Pancreas (tissue), 10 donors: ENCODE data around the gene PRXL2B. TPM values are rescaled to one million over a fixed set of nuclear protein-coding genes. Genes with fewer than 3 reads are reported as not detected.

ENCODE experiments used
- ATAC-seq, 4 donors: fragments of 200-7000 bp; cut with Tn5 transposase; one replicate each; pipeline versions ENCODE4 v1.8.0 to v1.9.1; 2020; ENCODE audit warnings: mild to moderate bottlenecking in 4 of 4, moderate library complexity in 4 of 4
- DNase-seq, 6 donors: peaks; one replicate each; pipeline ENCODE4 v3.0.0-alpha.2; 2020
- FAIRE-seq: peaks from 2 replicates; lab custom pipeline; 2012; peaks lifted over from hg19 to GRCh38; lab: Jason Lieb, UNC
- H3K27ac ChIP-seq, 4 donors: fragments of 200-600 bp; sonication (generic); 1 replicate in 3 of 4; 2 replicates in 1 of 4; pipeline versions ENCODE4 v1.5.0 to v1.8.0; 2020
- H3K27me3 ChIP-seq, 4 donors: fragments of 200-600 bp; one replicate each; pipeline ENCODE4 v1.8.0; 2021
- H3K36me3 ChIP-seq, 3 donors: fragments of 200-600 bp; sonication (generic) in 1 of 3; one replicate each; pipeline versions ENCODE4 v1.5.0 to v1.8.0; 2020 to 2021
- H3K4me1 ChIP-seq, 3 donors: fragments of 200-600 bp; one replicate each; pipeline ENCODE4 v1.8.0; 2021
- H3K4me3 ChIP-seq, 4 donors: fragments of 200-600 bp; sonication (generic) in 2 of 4; one replicate each; pipeline versions ENCODE4 v1.5.0 to v1.8.0; 2020 to 2021
- H3K9me3 ChIP-seq, 4 donors: fragments of 200-600 bp; one replicate each; pipeline ENCODE4 v1.8.0; 2021
- WGBS, 2 donors: extraction: QIAGEN DNeasy Blood & Tissue Kit; methylation state at CpG; one replicate each; pipeline ENCODE4 v1.1.7; 2013; 5-methylcytosine and 5-hydroxymethylcytosine counted together
- intact Hi-C, 3 donors: fragments of 100-400 bp; cut with DNase I; formaldehyde crosslinking; loops; one replicate each; pipeline versions ENCODE4 v1.11.1 to v1.14.2; 2022
- polyA plus RNA-seq, 2 donors: library from polyadenylated mRNA; stranded (reverse); fragments of 200-250 nt; gene quantifications; one replicate each; pipeline ENCODE4 v1.2.3, GENCODE V29; 2013
- total RNA-seq, 6 donors: library from RNA; stranded (reverse); fragmentation: NEBNext Ultra II Directional in 4 of 6; extraction: Animal tissue kit (Norgen Biotek cat#: 25700) in 4 of 6; gene quantifications; one replicate each; pipeline versions ENCODE4 v1.2.1 to v1.2.4, GENCODE V29; 2021 to 2023
- TF ChIP-seq, protein P1 (sequence below), 4 donors: fragments of 200-600 bp; sonication (generic) in 3 of 4; IDR thresholded peaks; one replicate each; pipeline versions ENCODE4 v1.5.0 to v1.8.0; 2021; ENCODE audit warnings: antibody characterized with exemption in 4 of 4
- donor health status: healthy with polysubstance abuse.
- donor health status: DM: no; HTN: no; CAD: no; lungs with moderate emphysema.
- donor health status: DM: no; HTN: no; CAD: no.
- donor health status: control.
- donor health status: control.
- donor health status: Bipolar disorder and iron deficiency.
- donor health status: DM: yes; HTN: yes; CAD: no.
- donor health status: DM: no; HTN: no; CAD: no.
- donor health status: DM: no; HTN: no; CAD: no.
- donor health status: DM: yes; HTN: yes; CAD: no.

Gene PRXL2B
- total and polyA plus RNA-seq, 8 donors, result 3.3 to 16.4 (median 11.5) TPM

DNA sequence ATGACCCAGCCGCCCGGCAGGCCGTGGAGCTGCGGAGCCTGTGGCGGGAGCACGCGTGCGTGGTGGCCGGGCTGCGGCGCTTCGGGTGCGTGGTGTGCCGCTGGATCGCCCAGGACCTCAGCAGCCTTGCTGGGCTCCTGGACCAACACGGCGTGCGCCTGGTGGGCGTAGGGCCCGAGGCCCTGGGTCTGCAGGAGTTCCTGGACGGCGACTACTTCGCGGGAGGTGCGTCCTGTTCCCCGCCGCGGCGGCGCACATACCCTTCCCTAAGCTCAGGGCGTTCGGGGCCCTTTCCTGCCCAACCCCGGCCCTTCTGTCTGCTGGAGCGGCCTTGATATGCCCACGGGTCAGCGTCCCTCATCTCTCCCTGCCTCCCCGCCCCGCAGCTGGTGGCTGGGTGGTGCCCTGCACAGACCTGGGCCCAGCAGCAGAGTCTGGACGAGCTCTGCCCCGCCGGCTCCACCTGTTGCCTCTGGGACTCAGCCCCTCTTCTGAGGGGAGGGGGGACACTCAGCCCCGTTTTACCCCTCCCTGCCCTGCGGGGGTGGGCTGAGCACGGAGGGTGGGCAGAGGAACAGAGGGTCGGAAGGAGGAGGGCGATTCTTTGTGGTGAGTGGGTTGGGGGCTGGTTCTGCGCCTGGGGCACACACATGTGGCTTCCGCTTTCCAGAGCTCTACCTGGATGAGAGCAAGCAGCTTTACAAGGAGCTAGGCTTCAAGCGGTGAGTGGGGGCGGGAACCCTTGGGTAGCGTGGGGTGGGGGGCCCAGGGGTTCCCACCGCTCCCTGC is 688 bp downstream of the PRXL2B start:
- no peaks in the 10 kb centered on the region for H3K9me3 ChIP-seq
- TF ChIP-seq, protein P1, sequence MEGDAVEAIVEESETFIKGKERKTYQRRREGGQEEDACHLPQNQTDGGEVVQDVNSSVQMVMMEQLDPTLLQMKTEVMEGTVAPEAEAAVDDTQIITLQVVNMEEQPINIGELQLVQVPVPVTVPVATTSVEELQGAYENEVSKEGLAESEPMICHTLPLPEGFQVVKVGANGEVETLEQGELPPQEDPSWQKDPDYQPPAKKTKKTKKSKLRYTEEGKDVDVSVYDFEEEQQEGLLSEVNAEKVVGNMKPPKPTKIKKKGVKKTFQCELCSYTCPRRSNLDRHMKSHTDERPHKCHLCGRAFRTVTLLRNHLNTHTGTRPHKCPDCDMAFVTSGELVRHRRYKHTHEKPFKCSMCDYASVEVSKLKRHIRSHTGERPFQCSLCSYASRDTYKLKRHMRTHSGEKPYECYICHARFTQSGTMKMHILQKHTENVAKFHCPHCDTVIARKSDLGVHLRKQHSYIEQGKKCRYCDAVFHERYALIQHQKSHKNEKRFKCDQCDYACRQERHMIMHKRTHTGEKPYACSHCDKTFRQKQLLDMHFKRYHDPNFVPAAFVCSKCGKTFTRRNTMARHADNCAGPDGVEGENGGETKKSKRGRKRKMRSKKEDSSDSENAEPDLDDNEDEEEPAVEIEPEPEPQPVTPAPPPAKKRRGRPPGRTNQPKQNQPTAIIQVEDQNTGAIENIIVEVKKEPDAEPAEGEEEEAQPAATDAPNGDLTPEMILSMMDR (IDR thresholded peaks at IDR 0.05), result no peak
- H3K27me3 ChIP-seq, result no peaks in the 10 kb centered on the region
- ATAC-seq, result peak in 1 of 4 donors; percentile 7
- 13 to 21% methylated on average over 34 to 52 of the region's 52 CpGs for WGBS, 2 donors
- no peak for FAIRE-seq
- H3K4me1 ChIP-seq, result peaks cover 0 to 17% (median 13%) of the 10 kb centered on the region in 3 donors
- peak in 3 of 6 donors; percentile 61 to 89 (median 75) for DNase-seq
- no peaks in the 10 kb centered on the region for H3K36me3 ChIP-seq
- H3K4me3 ChIP-seq, result peak overlapping the region; percentile 59 to 80 (median 69)
- peak overlapping the region in 3 of 4 donors; percentile 41 to 95 (median 46) for H3K27ac ChIP-seq
- intact Hi-C loops, result no loop called here

DNA sequence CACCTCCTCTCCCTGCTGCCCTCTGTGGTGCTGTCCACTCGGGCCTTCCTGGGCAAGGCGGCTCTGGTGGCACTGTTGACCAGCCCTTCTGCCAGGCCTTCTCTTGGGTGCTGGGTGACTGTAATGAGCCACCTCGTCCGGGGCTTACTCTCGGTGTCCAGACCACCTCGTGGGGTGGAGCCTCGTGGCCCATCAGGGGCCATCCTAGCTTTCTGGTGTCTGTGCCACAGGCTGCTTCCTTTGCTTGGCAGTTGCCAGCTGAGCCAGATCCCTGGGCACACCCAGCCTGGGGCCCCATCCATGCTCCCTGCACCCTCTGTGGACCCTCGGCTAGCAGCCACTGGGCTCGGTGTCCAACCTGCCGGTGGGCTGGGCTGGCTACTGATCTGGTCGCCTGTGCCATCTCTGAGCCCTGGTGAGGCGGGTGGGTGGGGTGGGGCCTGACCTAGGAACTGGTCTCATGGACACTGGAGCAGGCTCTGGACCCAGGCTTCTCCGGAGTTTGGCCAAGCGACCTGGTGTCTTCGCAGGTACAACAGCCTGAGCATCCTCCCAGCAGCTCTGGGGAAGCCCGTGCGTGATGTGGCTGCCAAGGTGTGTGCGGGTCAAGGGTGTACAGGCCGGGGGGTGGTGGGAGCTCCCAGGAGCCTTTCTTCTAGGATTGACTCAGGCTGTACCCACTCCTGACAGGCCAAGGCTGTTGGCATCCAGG is 1.4 kb downstream of the PRXL2B start:
- H3K4me1 ChIP-seq, result peaks cover 0 to 17% (median 13%) of the 10 kb centered on the region in 3 donors
- WGBS, 2 donors, result 86 to 87% methylated on average over 19 of the region's 19 CpGs
- peak overlapping the region in 2 of 4 donors; percentile 76 to 80 for H3K4me3 ChIP-seq
- peak in 2 of 6 donors; percentile 50 to 80 for DNase-seq
- no peak for FAIRE-seq
- TF ChIP-seq, protein P1 (IDR thresholded peaks at IDR 0.05), result no peak
- no peaks in the 10 kb centered on the region for H3K27me3 ChIP-seq
- intact Hi-C loops, result no loop called here
- no peak overlapping the region for H3K27ac ChIP-seq
- no peaks in the 10 kb centered on the region for H3K36me3 ChIP-seq
- no peak for ATAC-seq
- H3K9me3 ChIP-seq, result no peaks in the 10 kb centered on the region

DNA sequence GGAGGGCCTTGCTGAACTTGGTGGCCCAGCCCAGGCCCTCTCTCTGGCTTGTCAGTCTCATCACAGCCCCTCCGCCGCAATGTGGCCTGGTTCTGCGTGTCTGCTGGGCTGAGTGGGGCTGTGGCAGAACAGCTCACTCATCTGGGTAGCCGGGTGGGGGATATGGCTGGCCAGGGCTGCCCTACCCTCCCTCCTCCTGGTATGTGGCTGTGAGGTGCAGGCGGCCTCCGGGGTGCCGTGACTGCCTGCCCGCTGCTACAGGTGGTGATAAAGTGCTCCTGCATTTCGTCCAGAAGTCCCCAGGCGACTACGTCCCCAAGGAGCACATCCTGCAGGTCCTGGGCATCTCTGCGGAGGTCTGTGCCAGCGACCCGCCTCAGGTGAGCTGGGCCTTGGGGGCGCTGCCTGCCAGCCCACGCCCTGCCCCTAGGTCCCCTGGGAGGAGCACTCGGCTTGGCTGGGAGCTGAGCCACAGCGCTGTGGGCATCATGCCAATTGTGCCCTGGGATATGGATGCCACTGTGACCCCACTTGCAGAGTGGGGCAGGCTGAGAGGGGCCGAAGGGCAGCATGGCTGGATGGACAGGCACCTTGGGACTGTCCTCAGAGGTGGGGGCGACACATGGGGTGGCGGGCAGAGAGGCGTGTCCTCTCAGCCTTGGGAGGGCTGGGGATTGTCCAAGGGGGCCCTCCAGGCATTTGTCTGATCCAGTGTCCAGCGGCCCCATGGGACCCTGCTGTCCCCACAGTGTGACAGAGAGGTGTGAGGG is 2.3 kb downstream of the PRXL2B start:
- 85 to 86% methylated on average over 22 to 23 of the region's 23 CpGs for WGBS, 2 donors
- intact Hi-C loops, result no loop called here
- no peaks in the 10 kb centered on the region for H3K36me3 ChIP-seq
- no peaks in the 10 kb centered on the region for H3K9me3 ChIP-seq
- DNase-seq, result peak in 3 of 6 donors; percentile 56 to 80 (median 60)
- TF ChIP-seq, protein P1 (IDR thresholded peaks at IDR 0.05), result no peak
- no peak for ATAC-seq
- no peak for FAIRE-seq
- H3K27ac ChIP-seq, result no peak overlapping the region
- no peaks in the 10 kb centered on the region for H3K27me3 ChIP-seq
- no peak overlapping the region for H3K4me3 ChIP-seq
- H3K4me1 ChIP-seq, result peaks cover 0 to 17% (median 12%) of the 10 kb centered on the region in 3 donors

DNA sequence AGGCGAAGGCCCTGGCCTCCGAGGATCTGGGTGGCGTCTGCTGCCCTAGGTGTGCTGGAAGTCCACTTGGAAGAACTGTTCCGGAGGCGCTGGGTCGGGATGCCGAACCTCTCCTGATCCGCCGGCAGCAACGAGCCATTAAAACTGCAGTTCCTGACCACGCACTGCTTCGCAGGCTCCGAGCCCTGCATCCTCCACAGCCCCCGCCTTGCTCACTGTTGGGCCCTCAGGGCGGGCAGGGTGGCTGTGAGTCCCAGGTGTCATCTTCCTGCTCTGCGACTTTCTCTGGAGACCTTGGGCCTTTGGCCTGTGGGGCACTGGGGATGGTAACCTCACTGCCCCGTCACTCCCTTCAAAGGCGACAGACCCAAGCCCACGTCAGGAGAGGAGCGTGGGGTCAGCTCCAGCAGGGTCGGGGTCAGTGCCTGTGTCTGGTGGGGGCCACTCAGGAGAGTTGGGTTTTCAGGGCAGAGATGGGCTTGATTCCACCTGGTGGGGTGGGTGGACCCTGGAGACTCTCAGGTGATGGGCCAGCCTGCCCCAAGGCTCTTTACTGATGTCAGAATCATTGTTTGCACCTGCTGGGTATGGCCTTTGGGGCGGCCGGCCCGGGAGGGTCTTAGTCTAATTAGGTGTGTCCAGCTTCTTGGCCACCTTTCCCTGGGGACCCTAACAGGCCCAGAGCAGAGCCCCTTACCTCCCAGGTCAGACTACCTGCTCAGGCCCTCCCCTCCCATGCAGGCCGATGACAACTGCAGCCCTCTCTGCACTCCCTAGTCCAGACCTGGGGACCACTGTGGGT is 3.1 kb downstream of the PRXL2B start:
- WGBS, 2 donors, result 90 to 94% methylated on average over 25 of the region's 25 CpGs
- no peak overlapping the region for H3K27ac ChIP-seq
- peak in 2 of 6 donors; percentile 52 to 54 for DNase-seq
- no peak for FAIRE-seq
- TF ChIP-seq, protein P1 (IDR thresholded peaks at IDR 0.05), result no peak
- H3K27me3 ChIP-seq, result no peaks in the 10 kb centered on the region
- no peaks in the 10 kb centered on the region for H3K36me3 ChIP-seq
- ATAC-seq, result no peak
- no peak overlapping the region for H3K4me3 ChIP-seq
- H3K4me1 ChIP-seq, result peaks cover 0 to 10% (median 6%) of the 10 kb centered on the region in 3 donors
- intact Hi-C loops, result no loop called here
- no peaks in the 10 kb centered on the region for H3K9me3 ChIP-seq
